DMS 273 (cell line): Measurements from ENCODE around the gene INHBA.

Experiments used
- DNase-seq: peaks from one replicate; lab custom pipeline; 2025; ENCODE audit not compliant: unreplicated experiment; lab: John Stamatoyannopoulos, UW

The INHBA gene

DNA sequence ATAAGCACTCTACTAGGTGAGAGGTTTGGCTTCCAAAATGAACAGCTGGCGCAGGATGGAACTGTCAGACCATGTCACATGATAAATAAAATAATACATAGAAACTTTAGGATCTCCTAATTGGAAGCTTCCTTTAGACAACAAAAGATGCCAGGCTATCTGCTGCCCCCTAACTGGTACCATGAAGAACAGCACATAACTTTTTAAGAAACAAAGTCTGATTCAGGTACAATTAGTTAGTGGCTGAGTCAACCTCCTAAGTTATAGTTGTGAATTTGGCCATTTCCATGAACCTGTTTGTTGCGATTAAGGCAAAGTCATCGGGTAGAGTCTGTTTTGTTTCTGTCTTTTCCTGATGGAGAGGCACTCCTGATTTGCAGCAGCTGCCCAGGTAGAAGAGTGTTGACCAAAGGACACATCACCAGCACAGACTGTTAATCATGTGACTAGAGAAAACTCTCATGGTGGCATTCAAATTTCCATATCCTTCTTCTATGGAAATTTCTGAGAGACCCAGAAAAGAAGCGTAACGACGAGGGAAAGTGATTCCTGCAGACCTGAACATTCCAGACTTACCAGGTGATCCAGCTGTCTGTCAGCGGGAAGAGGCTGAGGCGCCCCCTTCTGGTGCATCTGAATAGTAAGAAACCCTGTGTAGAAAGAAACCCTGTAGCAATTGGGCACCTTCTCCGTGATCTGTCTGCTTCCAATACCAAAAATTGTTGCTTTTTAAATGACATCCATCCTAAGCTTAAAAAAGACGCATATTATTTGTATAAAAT, 8.6 kb upstream of the INHBA start:
- peak; percentile 65 for DNase-seq

DNA sequence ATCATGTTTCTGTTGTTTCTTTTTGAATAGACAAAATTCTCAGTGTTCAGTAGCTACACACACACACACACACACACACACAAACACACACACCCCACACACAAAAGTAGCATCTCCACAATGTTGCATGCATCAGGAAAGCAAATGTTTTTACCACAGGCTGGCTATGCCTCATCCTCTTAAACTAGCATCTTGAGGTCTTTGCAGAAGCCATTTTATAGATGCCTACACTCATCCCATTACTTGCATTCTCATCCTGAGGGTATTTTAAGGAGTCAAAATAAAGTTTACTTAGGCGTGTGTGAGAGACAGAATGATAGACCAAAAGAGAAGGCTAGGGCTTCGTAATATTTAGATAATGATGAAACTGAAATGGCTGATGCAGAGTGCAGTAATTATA, 7.9 kb upstream of the INHBA start:
- DNase-seq, result no peak

DNA sequence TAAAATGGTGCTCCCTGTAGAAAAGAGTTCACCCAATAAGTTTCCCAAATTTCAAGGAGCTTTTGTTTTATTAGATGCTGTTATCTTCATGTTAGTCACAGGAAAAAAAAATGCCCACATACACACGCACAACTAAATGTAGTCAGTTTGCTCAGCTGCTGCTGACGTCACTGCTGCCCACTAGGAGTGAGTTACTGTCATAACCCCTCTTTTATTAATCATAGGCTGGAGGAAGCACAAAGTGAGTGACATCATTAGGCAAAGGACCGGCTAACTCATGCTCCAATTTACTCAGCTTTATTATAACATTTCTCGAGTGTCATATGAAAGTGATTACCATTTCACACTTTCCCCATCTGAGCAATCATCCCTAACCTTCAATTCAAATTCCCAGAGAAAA, 6.7 kb upstream of the INHBA start:
- DNase-seq, result no peak

DNA sequence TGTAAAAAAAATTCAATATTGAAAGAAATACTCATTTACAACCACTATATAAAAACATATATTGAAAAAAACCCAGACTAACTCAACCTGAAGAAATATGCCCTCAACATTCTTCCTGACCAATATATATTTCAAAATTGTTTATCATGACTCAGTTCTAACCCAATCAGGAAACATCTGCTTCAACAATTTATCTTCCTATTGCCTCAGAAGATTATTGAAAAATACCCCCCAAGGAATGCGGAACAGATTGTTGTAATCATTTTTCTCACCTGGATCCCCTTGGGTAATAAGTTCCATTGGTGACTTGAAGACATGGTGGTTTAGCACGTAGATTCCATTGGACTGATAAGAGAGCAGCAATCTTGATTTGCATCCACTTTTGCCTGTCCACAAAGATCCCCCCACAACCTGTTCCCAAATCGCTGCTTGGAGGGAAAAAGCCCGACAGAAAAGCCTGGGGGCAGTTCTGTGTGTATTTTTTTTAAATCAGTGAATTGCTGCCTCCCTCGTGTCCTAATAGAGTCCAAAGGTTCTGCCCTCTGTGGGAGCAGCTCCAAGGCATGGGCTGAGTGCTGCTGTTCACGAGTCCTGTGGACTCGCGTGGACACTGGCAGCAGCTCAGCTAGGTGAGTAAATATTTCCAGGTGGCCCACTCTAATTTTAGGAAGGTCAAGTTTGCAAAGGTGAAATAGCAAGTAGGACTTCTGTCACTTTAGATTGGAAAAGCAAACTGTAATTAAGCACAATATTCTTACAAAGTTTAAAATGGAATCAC, 5.9 kb upstream of the INHBA start:
- DNase-seq, result no peak

DNA sequence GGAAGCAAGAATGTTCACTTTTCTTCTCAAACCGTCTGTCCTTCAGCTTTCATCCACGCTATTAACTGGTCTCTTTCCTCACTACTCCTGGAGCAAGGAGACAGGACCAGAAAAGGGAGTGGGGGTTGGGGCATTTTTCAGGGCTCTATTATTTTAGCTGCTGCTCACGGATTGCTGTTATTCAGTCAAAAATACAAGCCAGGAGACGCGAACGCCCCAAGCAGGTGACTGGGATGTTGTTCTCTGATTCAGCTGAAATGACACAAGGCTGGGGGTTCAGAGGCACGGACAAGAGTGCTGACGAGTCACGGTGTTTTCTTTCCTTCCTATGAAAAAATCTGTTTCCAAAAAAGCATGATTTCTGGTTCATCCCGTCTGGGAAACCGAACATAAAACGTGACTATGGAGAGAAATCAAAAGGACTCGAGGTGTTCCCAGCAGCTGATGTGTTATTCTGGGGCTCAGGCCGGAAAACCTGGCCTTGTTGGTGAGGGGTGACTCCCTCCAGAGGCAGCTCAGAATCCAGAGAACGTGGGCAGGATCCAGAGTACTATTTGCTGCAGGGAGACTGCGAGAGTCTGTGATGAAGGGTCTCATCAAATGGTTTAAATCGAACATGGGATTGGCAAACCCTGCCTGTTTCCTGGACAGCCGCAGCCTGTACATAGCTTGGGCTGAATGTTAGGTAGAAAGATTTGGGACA, 3.5 kb upstream of the INHBA start:
- DNase-seq, result no peak

DNA sequence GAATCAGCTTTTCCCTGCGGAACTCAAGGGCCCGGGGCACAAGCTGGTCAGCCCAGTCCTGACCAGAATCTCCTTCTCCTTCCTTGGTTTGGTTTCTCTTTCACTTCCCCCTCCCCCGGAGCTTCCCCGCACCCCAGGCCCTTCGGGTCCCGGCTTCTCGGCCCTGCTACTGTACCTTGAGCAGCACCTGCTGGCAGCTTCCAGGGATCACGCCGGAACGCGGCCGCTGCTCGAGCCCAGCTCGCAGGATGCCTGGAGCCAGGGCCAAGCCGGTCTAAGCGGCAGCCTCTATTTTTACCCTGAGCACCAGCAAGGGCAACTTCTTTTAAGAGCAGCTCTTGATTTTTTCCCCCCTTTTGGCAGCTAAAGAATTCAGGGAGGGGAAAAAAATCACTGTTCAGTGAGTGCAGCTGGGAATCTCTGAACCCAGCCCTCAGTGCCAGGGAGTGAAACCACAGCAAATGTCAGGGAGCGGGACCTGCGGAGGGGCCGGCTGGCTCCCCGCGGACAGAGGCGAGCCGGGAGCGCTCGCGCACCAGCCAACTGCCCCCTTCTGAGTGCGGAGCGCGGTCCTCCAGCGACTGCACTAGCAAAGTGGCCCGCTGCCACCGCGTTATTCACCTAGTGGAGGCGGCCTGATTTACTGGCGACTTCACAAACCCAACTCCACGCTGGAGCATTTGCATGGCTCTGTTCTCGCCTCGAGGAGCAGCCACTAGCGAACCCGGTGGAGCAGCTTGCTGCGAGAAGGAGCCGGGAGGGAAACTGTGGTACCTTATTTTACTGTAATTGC, 2.4 kb upstream of the INHBA start:
- DNase-seq, result peak; percentile 96

DNA sequence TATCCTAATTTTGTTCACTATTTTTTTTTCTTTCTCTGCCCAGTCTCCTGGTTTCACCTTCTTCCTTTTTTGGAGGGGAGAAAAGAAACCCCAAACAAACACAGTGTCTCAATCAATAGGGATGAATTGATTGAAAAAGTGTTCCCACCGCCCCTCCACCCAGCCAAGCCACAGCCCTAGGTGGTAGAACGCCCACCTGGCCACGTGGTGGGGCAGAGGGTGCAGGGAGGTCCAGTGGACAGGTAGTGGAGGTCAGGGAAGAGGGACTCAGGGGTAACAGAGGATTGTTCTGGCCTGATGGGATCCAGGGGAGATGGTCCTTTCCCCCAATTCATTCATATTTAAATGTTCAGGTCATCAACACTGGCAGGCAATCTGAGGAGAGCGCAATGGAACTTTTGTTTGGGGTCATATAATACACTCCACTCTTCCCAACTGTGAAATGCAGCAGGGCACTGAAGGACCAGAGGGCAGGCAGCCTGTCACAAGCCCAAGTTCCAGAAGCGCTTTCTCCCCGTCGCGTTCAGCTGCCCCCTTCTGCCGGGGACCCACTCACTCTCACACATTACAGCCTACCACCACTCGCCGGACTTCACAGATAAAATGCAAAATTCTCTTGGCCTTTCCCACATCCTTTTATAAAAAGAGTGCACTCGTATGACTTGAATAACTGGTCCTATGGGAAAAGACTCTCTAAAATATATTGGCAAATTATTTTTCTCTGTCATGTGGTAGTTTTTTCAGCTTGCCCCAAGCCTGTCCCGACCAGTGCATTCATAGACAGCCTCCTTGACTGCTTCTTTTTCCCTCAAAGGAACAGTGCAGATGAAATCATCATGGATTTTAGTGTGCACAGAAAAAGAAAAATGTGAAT, 1.6 kb downstream of the INHBA start:
- DNase-seq, result no peak

DNA sequence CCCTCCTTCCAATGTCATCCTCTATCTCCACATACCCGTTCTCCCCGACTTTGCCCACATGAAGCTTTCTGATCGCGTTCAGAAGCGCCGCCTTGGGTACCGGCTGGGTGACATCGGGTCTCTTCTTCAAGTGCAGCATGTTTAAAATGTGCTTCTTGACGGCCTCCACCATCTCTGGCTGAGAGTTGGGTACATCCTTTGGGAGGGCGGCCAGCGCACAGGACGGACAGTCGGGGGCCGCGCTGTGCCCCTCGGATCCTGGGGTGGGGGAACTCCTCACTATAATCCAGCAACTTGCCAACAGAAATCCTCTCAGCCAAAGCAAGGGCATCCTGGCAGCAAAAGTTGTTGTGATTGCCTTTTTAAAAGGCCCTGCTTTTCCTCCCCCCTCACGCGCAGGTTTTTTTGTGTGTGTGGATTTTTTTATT, 2.8 kb downstream of the INHBA start:
- DNase-seq, result peak; percentile 51

DNA sequence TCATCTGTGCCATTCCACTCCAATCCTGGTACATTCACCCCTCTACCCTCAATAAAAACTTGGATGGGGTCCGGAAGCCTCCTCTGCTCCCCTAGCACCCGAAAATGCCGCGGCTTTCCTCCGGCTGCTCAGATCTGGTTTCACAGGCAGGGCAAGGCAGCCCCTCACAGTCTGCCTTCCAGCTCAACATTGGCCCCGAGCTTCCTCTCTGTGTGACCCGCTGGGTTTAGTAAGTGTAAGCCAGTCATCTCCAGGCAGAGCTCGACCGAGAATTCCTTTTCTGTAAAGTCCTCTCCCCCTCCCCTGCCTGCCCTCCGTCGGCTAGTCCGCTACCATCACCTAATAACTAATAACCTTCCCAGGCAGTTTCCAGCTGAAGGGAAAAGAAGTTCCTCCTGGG, 3.4 kb downstream of the INHBA start:
- peak; percentile 61 for DNase-seq

DNA sequence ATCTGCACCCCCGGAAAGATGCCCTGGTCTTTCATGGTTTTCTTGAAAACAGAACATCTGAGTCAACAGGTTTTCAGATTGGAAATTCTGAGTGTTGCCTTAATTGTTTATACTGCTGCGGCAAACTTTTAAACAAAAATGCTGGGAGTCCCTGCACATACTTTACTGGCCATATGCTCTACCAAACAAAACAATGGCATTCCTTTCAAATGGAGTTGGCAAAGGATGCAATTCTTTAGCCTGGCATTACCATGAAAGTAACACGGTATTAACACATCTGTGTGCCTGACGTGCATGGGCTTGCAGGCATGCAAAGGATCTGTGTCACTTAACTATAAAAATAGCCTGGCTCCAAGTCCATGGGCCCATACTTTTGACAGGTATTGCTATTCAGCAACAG, 4.2 kb downstream of the INHBA start:
- peak; percentile 82 for DNase-seq

DNA sequence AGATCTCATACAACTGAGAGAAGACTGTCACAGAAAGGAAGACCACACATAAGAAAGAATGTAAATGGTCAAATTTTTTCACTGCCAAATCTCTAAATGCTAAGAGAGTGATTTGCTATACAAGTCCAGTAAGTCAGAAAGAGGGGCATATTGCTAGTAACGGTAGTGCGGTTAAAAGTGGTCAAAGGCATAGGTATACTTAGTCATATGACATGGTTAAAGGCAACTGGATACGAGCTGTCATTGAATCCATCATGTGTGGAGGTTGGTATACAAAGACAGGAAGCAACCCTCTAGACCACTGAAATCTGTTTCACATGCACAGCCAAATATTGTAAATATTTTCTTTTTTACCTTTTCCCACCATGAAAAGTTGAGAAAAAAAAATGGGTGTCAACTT, 4.8 kb downstream of the INHBA start:
- no peak for DNase-seq

DNA sequence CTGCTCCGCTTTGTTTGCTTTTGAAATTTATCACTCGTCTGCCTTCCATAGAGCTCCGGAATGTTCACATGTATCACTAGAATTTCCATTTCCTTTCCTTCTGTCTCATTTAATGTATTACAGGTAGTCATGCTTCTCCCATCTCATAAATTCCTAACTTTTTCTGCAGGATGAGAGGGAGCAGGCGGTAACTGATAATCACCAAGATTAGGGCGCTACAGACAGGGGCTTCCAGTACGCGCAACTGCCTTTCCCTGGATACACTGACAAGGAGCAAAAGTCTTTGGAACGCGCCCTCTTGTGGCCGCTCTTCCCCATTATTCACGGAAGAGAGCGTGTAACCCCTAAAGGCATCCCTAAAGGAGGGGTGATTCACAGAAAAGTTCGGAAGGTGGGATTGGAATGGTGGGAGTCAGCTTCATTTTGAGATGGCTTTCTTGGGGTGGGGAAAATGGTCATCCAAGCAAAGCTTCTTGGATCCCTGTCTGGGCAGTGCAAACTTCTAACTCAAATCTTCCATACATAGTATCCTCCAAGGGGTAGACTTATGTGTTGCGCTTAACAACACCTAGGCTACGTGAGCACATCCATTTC, 6.5 kb downstream of the INHBA start:
- peak; percentile 87 for DNase-seq

DNA sequence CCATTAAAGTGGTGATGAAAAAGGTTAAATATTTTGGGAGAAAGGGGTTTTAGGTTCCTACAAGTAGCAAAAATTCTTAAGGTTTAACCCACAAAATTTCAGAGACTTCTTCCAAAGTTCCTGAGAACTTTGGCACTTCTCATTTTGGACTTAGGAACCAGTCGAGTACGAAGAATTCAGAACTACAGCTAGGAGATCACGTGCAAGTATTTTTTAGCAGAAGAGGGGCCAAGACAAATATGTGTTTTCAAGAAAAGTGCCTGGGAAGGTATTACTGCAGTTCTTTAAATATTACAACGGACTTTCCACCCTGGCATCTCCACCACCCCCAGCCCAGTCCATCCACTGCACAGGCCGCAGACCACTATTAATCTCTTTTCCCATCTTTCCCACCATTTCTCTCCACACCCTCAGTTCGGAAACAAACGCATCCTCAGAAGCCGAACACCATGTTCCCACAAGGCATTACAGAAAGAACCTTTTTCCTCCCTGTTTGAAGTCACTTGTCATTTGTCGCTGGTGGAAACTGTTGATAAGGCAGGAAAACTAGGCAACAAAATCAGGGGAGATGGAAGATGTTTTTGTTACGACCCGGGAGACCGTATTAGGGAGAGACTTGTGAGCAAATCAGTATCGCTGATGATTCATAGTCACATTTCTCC, 7.1 kb downstream of the INHBA start:
- no peak for DNase-seq

DNA sequence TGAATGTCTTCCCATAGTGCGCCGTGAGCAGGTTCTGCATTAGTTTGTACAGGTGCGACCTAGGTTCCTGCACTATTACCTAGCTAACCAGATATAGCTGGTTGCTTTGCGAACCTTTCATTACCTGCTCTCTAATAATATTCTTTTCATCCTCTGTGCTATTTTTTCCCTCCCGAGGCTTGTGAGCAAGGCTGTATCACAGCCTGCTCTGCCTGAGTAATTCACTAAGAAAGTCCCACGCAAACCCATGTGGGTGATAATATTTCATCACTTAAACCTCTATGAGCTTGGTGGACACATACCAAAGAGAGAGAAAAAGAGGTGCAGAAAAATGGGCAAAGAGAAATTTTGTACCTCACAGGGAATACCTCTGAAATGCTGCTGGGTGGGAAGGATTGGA, 8.4 kb downstream of the INHBA start:
- DNase-seq, result no peak

DNA sequence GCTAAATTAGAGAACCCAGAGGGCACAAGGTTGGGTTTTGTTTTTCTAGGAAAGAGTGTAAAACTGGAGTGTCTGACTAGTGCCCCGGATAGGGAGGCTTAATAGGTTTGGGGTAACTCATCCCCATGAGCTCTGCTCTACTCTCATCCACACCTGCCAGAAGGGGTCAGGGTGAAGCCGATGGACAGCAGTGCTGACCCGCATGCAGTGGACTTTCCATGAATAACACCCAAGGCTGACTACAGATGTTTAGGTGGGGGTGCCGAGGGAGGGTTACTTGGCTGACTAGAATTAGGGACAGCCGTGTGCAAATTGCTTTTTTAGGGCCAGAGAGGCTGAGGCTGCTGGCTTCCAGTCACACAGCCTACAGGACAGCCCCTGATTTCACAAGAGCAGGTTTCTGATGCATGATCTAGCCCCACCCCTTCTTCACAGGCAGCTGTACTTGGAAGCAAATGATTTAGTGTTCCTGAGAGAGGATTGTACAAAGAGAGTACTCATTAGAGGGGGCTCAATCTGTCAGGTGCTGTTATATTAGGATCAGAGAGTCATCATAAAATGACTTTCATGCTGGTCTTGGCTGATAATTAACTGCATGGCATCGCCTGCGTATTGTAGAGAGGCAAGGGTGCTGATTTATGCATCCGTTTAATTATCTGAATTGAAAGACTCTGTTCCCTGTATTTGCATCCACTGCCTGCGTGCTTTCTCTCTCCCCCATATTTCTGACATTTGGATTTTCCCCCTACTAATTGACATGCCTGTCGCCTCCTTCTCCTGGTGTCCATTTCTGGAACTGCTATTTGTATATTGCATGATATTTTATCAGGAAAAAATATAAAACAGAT, 9.5 kb downstream of the INHBA start:
- DNase-seq, result peak; percentile 65

DNA sequence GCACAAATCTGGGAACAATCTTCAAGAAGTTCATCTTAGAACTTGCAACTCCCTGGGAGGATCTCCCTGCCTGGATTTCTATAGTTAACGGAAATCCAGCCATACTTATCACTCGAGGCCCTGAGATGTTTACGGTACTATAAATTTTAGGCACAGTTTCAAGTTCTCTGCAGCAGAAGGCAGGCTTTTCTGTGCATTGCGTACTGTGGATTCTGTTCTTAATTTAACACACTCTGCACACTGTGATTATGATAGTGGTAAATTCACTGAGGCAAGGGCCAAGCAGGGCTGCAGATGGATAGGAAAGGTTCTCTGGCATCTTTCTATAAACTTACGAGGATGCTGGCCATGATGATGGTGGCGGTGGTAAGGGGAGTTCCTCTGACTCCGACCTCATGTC, 10.6 kb downstream of the INHBA start:
- DNase-seq, result no peak

DNA sequence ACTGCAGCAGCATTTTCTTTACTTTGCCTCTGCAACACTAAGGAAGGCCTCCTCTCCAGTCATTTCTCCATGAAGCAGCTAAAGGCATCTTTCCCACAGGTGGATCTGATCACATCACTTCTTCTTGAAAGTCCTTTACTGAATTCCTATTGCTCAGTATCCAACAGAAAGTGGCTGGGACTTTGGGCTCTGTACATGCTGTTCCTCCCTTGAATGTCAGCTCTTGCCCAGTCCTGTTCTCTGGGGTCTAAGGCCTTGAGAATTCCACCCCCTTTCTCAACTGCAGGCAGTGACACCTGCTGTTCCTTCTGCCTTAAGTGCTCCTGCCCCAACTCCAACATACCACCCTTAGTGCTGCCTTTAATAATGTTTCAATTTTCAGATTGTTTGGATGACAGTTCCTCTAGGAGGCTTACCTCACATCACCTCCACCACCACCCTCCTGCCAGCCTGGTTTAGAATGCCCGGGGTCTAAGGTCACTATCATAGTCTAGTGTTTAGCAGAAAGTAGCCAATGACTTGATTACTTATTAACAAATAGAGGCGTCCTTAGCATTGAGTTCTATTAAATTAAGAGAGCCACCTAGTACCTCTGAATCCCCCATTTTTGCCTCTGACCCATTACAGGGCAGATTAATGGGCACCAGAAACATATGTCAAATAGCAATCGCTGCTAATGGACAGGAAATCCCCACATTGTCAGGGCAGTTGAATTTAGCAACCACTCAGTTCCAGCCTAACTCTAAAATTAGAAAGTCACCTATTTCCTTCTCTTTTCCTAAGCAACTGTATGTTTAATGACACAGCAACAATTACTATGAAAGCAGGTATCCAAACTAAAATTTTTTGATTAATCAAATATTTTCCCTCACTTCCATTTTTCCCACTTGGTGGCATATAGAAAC, 11.4 kb downstream of the INHBA start:
- DNase-seq, result no peak
